HepG2 (cell line): ENCODE results near the gene ATG9A. TPM values are rescaled to one million over a fixed set of nuclear protein-coding genes. Genes with fewer than 3 reads are reported as not detected.
A peak's percentile ranks its signal among the peaks of the same experiment; 100 is the strongest.

Experiments used
- BRCA1 ChIP-seq: sonication (generic); formaldehyde crosslinking; IDR thresholded peaks from 2 replicates; pipeline ENCODE4 v1.4.0; 2020; ENCODE audit warnings: missing genetic modification reagents
- DZIP1 ChIP-seq: sonication (generic); formaldehyde crosslinking; IDR thresholded peaks from 2 replicates; pipeline ENCODE4 v1.5.0; 2020; ENCODE audit warnings: mild to moderate bottlenecking, missing genetic modification reagents
- ERF ChIP-seq: IDR thresholded peaks from 2 replicates; pipeline ENCODE4 v1.6.1; 2018; ENCODE audit warnings: missing biosample characterization, missing genetic modification reagents
- FOXM1 ChIP-seq: sonication (generic); formaldehyde crosslinking; IDR thresholded peaks from 2 replicates; pipeline ENCODE4 v1.5.0; 2020; ENCODE audit warnings: missing genetic modification reagents
- GFI1 ChIP-seq: sonication (generic); formaldehyde crosslinking; IDR thresholded peaks from 2 replicates; pipeline ENCODE4 v1.5.0; 2020; ENCODE audit warnings: missing genetic modification reagents, mild to moderate bottlenecking, borderline replicate concordance
- GZF1 ChIP-seq: sonication (generic); formaldehyde crosslinking; IDR thresholded peaks from 2 replicates; pipeline ENCODE4 v1.5.1; 2020; ENCODE audit warnings: mild to moderate bottlenecking, missing genetic modification reagents
- HNRNPH1 ChIP-seq: fragments of 200-400 bp; formaldehyde crosslinking; optimal IDR thresholded peaks from 2 replicates; pipeline ENCODE3; 2017; ENCODE audit warnings: mild to moderate bottlenecking, low read depth, low read length
- MLLT10 ChIP-seq: sonication (generic); formaldehyde crosslinking; IDR thresholded peaks from 2 replicates; pipeline ENCODE4 v1.4.0; 2020; ENCODE audit warnings: missing genetic modification reagents
- PCBP2 ChIP-seq: fragments of 200-400 bp; formaldehyde crosslinking; optimal IDR thresholded peaks from 2 replicates; pipeline ENCODE3; 2018; ENCODE audit warnings: low read length, low read depth; ENCODE audit not compliant: poor library complexity, severe bottlenecking
- PHF5A ChIP-seq: IDR thresholded peaks from one replicate; pipeline ENCODE4 v1.6.1; 2018; ENCODE audit warnings: low read depth, missing genetic modification reagents; ENCODE audit not compliant: unreplicated experiment
- PITX1 ChIP-seq: sonication (generic); formaldehyde crosslinking; IDR thresholded peaks from 2 replicates; pipeline ENCODE4 v1.5.1; 2020; ENCODE audit warnings: mild to moderate bottlenecking, missing genetic modification reagents
- POLR2G ChIP-seq: fragments of 200-400 bp; formaldehyde crosslinking; IDR thresholded peaks from 2 replicates; pipeline ENCODE4 v1.6.1; 2018; ENCODE audit warnings: mild to moderate bottlenecking, low read depth, low read length, moderate library complexity
- TCF7 ChIP-seq: sonication (generic); IDR thresholded peaks from 2 replicates; pipeline ENCODE4 v1.6.1; 2016; ENCODE audit warnings: antibody characterized with exemption, low read depth
- ZFP90 ChIP-seq: sonication (generic); formaldehyde crosslinking; IDR thresholded peaks from 2 replicates; pipeline ENCODE4 v1.8.0; 2022; ENCODE audit warnings: missing genetic modification reagents, mild to moderate bottlenecking, inconsistent platforms, borderline replicate concordance
- ZKSCAN8 ChIP-seq: IDR thresholded peaks from 2 replicates; pipeline ENCODE4 v1.6.1; 2016; ENCODE audit warnings: borderline replicate concordance, missing genetic modification reagents, missing compliant biosample characterization
- ZNF597 ChIP-seq: sonication (generic); formaldehyde crosslinking; IDR thresholded peaks from 2 replicates; pipeline ENCODE4 v1.5.0; 2020; ENCODE audit warnings: missing genetic modification reagents
- polyA plus RNA-seq, 8 experiments: library from polyadenylated mRNA; depleted of rRNA in 3 of 8; stranded (reverse) in 7 of 8; unstranded in 1 of 8; fragments of >200 nt; fragmentation: Illumina TruSeq in 4 of 8; extraction: Trizol in 4 of 8; gene quantifications; 2 replicates each; pipeline versions ENCODE4 v1.2.1 to v1.2.3, GENCODE V29; 2011 to 2016; ENCODE audit warnings: low read depth in 4 of 8, missing spikeins in 1 of 8, mixed read lengths in 1 of 8; ENCODE audit not compliant: insufficient read depth in 1 of 8
- total RNA-seq, 5 experiments: library from RNA; depleted of rRNA; stranded (reverse); fragments of >200 nt; fragmentation: Illumina TruSeq; extraction: Trizol; gene quantifications; 2 replicates each; pipeline ENCODE4 v1.2.3, GENCODE V29; 2016; ENCODE audit warnings: low read depth in 1 of 5
- TF ChIP-seq, protein P1 (sequence below): sonication (generic); formaldehyde crosslinking; IDR thresholded peaks from 2 replicates; pipeline ENCODE4 v1.8.1; 2023; ENCODE audit warnings: mild to moderate bottlenecking, missing genetic modification reagents
- TF ChIP-seq, protein P2 (sequence below): sonication (generic); formaldehyde crosslinking; IDR thresholded peaks from 2 replicates; pipeline ENCODE4 v1.4.0; 2020; ENCODE audit warnings: missing genetic modification reagents; ENCODE audit errors: not compliant biosample characterization
- TF ChIP-seq, protein P3 (sequence below): sonication (generic); formaldehyde crosslinking; IDR thresholded peaks from 2 replicates; pipeline ENCODE4 v1.5.1; 2020; ENCODE audit warnings: mild to moderate bottlenecking, missing genetic modification reagents, borderline replicate concordance

The ATG9A gene
- total and polyA plus RNA-seq, 2 of the 13 experiments (the other 11 are each of a cell fraction or from before 2014, with no cell fraction given) = 35.0 to 131 TPM

DNA sequence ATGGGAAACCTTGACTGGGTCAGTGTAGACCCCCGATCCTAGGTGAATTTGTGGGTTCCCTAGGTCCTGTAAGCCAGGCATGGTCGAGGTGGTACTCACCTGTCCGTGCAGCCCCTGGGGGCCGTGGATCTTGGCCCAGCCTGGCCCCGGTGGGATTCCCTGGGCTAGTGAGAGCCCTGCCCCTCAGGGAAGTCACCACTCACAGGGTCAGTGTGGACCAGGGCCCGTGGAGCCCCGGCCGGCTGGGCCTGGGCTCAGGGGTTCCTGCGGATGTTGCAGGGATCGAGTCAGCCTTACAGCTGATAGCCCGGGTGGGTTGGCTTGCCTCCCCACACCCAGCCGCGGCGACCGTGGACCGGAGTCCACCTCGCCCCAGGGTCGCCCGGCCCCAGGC, 528 bp downstream of the ATG9A start (continued):
- TF ChIP-seq PCBP2 (no peak), TCF7 (no peak), DZIP1 (CRISPR knock-in tag) (no peak), ZNF597 (no peak), ZFP90 (CRISPR knock-in tag) (no peak), ZKSCAN8 (CRISPR knock-in tag) (no peak), ERF (CRISPR knock-in tag) (no peak), GFI1 (CRISPR knock-in tag) (0 out of 2 replicates have a peak, but pooled peaks have one; percentile 26), POLR2G (no peak), MLLT10 (CRISPR knock-in tag) (no peak), BRCA1 (CRISPR knock-in tag) (no peak), HNRNPH1 (no peak), FOXM1 (no peak), GZF1 (CRISPR knock-in tag) (peak; percentile 62; the same call in 1 of the 2 replicates), PITX1 (CRISPR knock-in tag) (no peak), PHF5A (no peak)
- TF ChIP-seq, protein P1, sequence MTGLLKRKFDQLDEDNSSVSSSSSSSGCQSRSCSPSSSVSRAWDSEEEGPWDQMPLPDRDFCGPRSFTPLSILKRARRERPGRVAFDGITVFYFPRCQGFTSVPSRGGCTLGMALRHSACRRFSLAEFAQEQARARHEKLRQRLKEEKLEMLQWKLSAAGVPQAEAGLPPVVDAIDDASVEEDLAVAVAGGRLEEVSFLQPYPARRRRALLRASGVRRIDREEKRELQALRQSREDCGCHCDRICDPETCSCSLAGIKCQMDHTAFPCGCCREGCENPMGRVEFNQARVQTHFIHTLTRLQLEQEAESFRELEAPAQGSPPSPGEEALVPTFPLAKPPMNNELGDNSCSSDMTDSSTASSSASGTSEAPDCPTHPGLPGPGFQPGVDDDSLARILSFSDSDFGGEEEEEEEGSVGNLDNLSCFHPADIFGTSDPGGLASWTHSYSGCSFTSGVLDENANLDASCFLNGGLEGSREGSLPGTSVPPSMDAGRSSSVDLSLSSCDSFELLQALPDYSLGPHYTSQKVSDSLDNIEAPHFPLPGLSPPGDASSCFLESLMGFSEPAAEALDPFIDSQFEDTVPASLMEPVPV (CRISPR knock-in tag) = 0 out of 2 replicates have a peak, but pooled peaks have one; percentile 31
- TF ChIP-seq, protein P2, sequence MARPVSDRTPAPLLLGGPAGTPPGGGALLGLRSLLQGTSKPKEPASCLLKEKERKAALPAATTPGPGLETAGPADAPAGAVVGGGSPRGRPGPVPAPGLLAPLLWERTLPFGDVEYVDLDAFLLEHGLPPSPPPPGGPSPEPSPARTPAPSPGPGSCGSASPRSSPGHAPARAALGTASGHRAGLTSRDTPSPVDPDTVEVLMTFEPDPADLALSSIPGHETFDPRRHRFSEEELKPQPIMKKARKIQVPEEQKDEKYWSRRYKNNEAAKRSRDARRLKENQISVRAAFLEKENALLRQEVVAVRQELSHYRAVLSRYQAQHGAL (CRISPR knock-in tag) = peak; percentile 6
- TF ChIP-seq, protein P3, sequence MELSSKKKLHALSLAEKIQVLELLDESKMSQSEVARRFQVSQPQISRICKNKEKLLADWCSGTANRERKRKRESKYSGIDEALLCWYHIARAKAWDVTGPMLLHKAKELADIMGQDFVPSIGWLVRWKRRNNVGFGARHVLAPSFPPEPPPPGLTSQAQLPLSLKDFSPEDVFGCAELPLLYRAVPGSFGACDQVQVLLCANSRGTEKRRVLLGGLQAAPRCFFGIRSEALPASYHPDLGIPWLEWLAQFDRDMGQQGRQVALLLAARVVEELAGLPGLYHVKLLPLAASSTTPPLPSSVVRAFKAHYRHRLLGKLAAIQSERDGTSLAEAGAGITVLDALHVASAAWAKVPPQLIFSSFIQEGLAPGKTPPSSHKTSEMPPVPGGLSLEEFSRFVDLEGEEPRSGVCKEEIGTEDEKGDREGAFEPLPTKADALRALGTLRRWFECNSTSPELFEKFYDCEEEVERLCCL (CRISPR knock-in tag) = no peak
